Liver (tissue), 9 donors: ENCODE measurements around the gene DGKH. TPM values are rescaled to one million over a fixed set of nuclear protein-coding genes. Genes with fewer than 3 reads are reported as not detected.

ENCODE experiments used
- DNase-seq: peaks from one replicate; pipeline ENCODE4 v3.0.0-alpha.2; 2017; ENCODE audit warnings: low spot score
- H3K27ac ChIP-seq, 2 donors: one replicate each; pipeline ENCODE4 v1.7.0; 2013; ENCODE audit warnings: inconsistent platforms in 2 of 2, low read length in 2 of 2, control low read depth in 1 of 2, low read depth in 1 of 2, mild to moderate bottlenecking in 1 of 2
- H3K27me3 ChIP-seq, 4 donors: one replicate each; pipeline versions ENCODE4 v1.6.1 to v1.7.0; 2013; ENCODE audit warnings: low read length in 3 of 4, inconsistent platforms in 1 of 4, mild to moderate bottlenecking in 1 of 4, moderate library complexity in 1 of 4; ENCODE audit not compliant: control insufficient read depth in 4 of 4, insufficient read depth in 4 of 4
- H3K36me3 ChIP-seq, 4 donors: one replicate each; pipeline versions ENCODE4 v1.6.1 to v1.7.0; 2013; ENCODE audit warnings: low read length in 3 of 4, mild to moderate bottlenecking in 3 of 4, low read depth in 1 of 4, moderate library complexity in 1 of 4; ENCODE audit not compliant: control insufficient read depth in 4 of 4, insufficient read depth in 3 of 4
- H3K4me1 ChIP-seq, 4 donors: one replicate each; pipeline versions ENCODE4 v1.6.1 to v1.7.0; 2013; ENCODE audit warnings: low read length in 3 of 4, mild to moderate bottlenecking in 3 of 4, moderate library complexity in 1 of 4; ENCODE audit not compliant: control insufficient read depth in 4 of 4, insufficient read depth in 4 of 4
- H3K4me3 ChIP-seq, 3 donors: one replicate each; pipeline versions ENCODE4 v1.6.1 to v1.7.0; 2013; ENCODE audit warnings: low read length in 3 of 3, control low read depth in 1 of 3, low read depth in 1 of 3, mild to moderate bottlenecking in 1 of 3
- H3K9ac ChIP-seq, 2 donors: one replicate each; pipeline ENCODE4 v1.7.0; 2013; ENCODE audit warnings: low read length in 2 of 2, mild to moderate bottlenecking in 2 of 2, moderate library complexity in 2 of 2, control low read depth in 1 of 2, low read depth in 1 of 2
- H3K9me3 ChIP-seq, 4 donors: one replicate each; pipeline versions ENCODE4 v1.6.1 to v1.7.0; 2013; ENCODE audit warnings: low read length in 3 of 4; ENCODE audit not compliant: control insufficient read depth in 4 of 4
- CTCF ChIP-seq: fragments of 150-350 bp; IDR thresholded peaks from 2 replicates; pipeline ENCODE4 v1.5.1; 2017; ENCODE audit warnings: improper control_type of control experiment, low read depth, low read length; ENCODE audit not compliant: missing input control
- EGR1 ChIP-seq, 2 donors: IDR thresholded peaks; 2 replicates each; pipeline ENCODE4 v1.6.1; 2016 to 2018; ENCODE audit warnings: antibody characterized with exemption in 2 of 2, low read depth in 2 of 2
- FOXA1 ChIP-seq: IDR thresholded peaks from 2 replicates; pipeline ENCODE4 v1.6.1; 2016; ENCODE audit warnings: antibody characterized with exemption
- FOXA2 ChIP-seq: IDR thresholded peaks from 2 replicates; pipeline ENCODE4 v1.6.1; 2016; ENCODE audit warnings: antibody characterized with exemption
- GABPA ChIP-seq, 2 donors: IDR thresholded peaks in 1 of 2; conservative IDR thresholded peaks in 1 of 2; 2 replicates each; pipeline ENCODE4 v1.6.1; 2016; ENCODE audit warnings: antibody characterized with exemption in 2 of 2, mild to moderate bottlenecking in 1 of 2, moderate library complexity in 1 of 2
- HNF4A ChIP-seq, 2 donors: conservative IDR thresholded peaks; 2 replicates each; pipeline ENCODE4 v1.6.1; 2016; ENCODE audit warnings: antibody characterized with exemption in 2 of 2, mild to moderate bottlenecking in 2 of 2
- HNF4G ChIP-seq: IDR thresholded peaks from 2 replicates; pipeline ENCODE4 v1.6.1; 2016; ENCODE audit warnings: antibody characterized with exemption
- JUND ChIP-seq, 2 donors: IDR thresholded peaks; 2 replicates each; pipeline ENCODE4 v1.6.1; 2016; ENCODE audit warnings: antibody characterized with exemption in 2 of 2
- NR2F2 ChIP-seq: IDR thresholded peaks from 2 replicates; pipeline ENCODE4 v1.6.1; 2016; ENCODE audit warnings: antibody characterized with exemption
- RAD21 ChIP-seq, 2 donors: IDR thresholded peaks; 2 replicates each; pipeline ENCODE4 v1.6.1; 2016; ENCODE audit warnings: antibody characterized with exemption in 2 of 2, mild to moderate bottlenecking in 2 of 2
- RXRA ChIP-seq, 2 donors: IDR thresholded peaks; 2 replicates each; pipeline ENCODE4 v1.6.1; 2017 to 2018; ENCODE audit warnings: antibody characterized with exemption in 2 of 2, mild to moderate bottlenecking in 1 of 2
- SP1 ChIP-seq: IDR thresholded peaks from 2 replicates; pipeline ENCODE4 v1.6.1; 2018; ENCODE audit warnings: antibody characterized with exemption, mild to moderate bottlenecking
- TAF1 ChIP-seq: conservative IDR thresholded peaks from 2 replicates; pipeline ENCODE4 v1.6.1; 2016; ENCODE audit warnings: antibody characterized with exemption, mild to moderate bottlenecking
- YY1 ChIP-seq: IDR thresholded peaks from 2 replicates; pipeline ENCODE4 v1.6.1; 2016; ENCODE audit warnings: antibody characterized with exemption, mild to moderate bottlenecking
- ZBTB33 ChIP-seq: IDR thresholded peaks from 2 replicates; pipeline ENCODE4 v1.6.1; 2016; ENCODE audit warnings: antibody characterized with exemption
- WGBS: extraction: QIAGEN DNeasy Blood & Tissue Kit; methylation state at CpG from one replicate; pipeline ENCODE4 v1.1.7; 2013; 5-methylcytosine and 5-hydroxymethylcytosine counted together
- polyA plus RNA-seq, 2 donors: library from polyadenylated mRNA; stranded (reverse) in 1 of 2; unstranded in 1 of 2; fragments of 200-250 nt in 1 of 2; fragments of >200 nt in 1 of 2; fragmentation: Nextera tagmentation in 1 of 2; extraction: Ambion mirVana in 1 of 2; gene quantifications; one replicate each; pipeline versions ENCODE4 v1.2.1 to v1.2.3, GENCODE V29; 2013 to 2015
- total RNA-seq, 2 donors: library from RNA; depleted of rRNA; stranded (reverse); fragments of >200 nt; gene quantifications; one replicate each; pipeline ENCODE4 v1.2.3, GENCODE V29; 2014
- TF ChIP-seq, protein P1 (sequence below): IDR thresholded peaks from 2 replicates; pipeline ENCODE4 v1.6.1; 2016; ENCODE audit warnings: antibody characterized with exemption
- TF ChIP-seq, protein P2 (sequence below): IDR thresholded peaks from 2 replicates; pipeline ENCODE4 v1.6.1; 2016; ENCODE audit warnings: antibody characterized with exemption
- TF ChIP-seq, protein P3 (sequence below): IDR thresholded peaks from 2 replicates; pipeline ENCODE4 v1.6.1; 2016; ENCODE audit warnings: antibody characterized with exemption, mild to moderate bottlenecking
- donor health status: healthy.
- donor health status: healthy.
- donor health status: healthy.
- donor health status: healthy.
- donor health status: healthy.

The DGKH gene
- total and polyA plus RNA-seq, 4 donors: 0.25 to 3.7 (median 0.97) TPM

DNA sequence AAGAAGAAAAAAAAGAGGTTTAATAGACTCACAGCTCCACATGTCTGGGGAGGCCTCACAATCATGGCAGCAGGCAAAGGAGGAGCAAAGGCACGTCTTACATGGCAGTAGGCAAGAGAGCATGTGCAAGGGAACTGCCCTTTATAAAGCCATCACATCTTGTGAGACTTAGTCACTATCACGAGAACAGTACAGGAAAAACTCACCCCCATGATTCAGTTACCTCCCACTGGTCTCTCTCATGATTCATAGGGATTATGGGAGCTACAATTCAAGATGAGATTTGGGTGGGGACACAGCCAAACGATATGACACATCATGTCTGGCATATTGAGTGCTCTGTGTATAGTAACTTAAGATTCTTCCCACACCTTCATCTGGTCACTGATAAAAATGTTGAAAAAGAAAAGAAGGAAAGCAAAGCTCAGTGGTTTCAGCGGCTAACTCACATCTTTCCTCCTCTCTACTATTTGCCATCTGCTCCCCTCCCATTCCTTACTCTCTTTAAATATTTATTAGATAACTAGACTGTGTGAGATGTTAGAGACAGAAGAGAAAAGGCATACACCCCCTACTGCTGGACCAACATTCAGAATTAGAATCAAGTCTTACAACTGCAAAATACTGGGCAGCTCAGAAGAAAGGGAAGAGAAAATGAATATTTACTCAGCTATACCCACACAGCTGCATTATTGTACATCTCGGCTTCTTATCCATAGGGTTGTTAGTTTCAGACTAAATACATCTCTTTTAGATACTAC, 163.4 kb downstream of the DGKH start:
- TF ChIP-seq YY1: no peak
- TF ChIP-seq, protein P1, sequence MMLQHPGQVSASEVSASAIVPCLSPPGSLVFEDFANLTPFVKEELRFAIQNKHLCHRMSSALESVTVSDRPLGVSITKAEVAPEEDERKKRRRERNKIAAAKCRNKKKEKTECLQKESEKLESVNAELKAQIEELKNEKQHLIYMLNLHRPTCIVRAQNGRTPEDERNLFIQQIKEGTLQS: no peak
- no peak for TF ChIP-seq RXRA (IDR thresholded peaks at IDR 0.05)
- no peak for TF ChIP-seq FOXA1
- no peak for TF ChIP-seq NR2F2
- TF ChIP-seq, protein P2, sequence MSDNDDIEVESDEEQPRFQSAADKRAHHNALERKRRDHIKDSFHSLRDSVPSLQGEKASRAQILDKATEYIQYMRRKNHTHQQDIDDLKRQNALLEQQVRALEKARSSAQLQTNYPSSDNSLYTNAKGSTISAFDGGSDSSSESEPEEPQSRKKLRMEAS: no peak
- TF ChIP-seq SP1: no peak
- no peak for TF ChIP-seq EGR1 (IDR thresholded peaks at IDR 0.05; ENCODE audit: low read depth in 2 of 2)
- TF ChIP-seq HNF4A (conservative IDR thresholded peaks at IDR 0.05): no peak
- TF ChIP-seq RAD21 (IDR thresholded peaks at IDR 0.05): no peak
- no peak for TF ChIP-seq FOXA2
- TF ChIP-seq HNF4G: no peak
- TF ChIP-seq GABPA (IDR thresholded peaks at IDR 0.05 in 1 of 2, conservative IDR thresholded peaks at IDR 0.05 in 1 of 2): no peak
- TF ChIP-seq ZBTB33: no peak
- no peak for TF ChIP-seq CTCF
- no peak for TF ChIP-seq TAF1
- TF ChIP-seq, protein P3, sequence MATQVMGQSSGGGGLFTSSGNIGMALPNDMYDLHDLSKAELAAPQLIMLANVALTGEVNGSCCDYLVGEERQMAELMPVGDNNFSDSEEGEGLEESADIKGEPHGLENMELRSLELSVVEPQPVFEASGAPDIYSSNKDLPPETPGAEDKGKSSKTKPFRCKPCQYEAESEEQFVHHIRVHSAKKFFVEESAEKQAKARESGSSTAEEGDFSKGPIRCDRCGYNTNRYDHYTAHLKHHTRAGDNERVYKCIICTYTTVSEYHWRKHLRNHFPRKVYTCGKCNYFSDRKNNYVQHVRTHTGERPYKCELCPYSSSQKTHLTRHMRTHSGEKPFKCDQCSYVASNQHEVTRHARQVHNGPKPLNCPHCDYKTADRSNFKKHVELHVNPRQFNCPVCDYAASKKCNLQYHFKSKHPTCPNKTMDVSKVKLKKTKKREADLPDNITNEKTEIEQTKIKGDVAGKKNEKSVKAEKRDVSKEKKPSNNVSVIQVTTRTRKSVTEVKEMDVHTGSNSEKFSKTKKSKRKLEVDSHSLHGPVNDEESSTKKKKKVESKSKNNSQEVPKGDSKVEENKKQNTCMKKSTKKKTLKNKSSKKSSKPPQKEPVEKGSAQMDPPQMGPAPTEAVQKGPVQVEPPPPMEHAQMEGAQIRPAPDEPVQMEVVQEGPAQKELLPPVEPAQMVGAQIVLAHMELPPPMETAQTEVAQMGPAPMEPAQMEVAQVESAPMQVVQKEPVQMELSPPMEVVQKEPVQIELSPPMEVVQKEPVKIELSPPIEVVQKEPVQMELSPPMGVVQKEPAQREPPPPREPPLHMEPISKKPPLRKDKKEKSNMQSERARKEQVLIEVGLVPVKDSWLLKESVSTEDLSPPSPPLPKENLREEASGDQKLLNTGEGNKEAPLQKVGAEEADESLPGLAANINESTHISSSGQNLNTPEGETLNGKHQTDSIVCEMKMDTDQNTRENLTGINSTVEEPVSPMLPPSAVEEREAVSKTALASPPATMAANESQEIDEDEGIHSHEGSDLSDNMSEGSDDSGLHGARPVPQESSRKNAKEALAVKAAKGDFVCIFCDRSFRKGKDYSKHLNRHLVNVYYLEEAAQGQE: no peak
- no peak for TF ChIP-seq JUND (IDR thresholded peaks at IDR 0.05)
- H3K27ac ChIP-seq: no peak overlapping the region
- H3K9ac ChIP-seq: no peak overlapping the region
- 93% methylated on average over 5 of the region's 5 CpGs for WGBS
- no peaks in the 10 kb centered on the region for H3K4me1 ChIP-seq
- DNase-seq: no peak
- H3K27me3 ChIP-seq: no peaks in the 10 kb centered on the region
- no peak overlapping the region for H3K4me3 ChIP-seq
- no peaks in the 10 kb centered on the region for H3K9me3 ChIP-seq
- peaks cover 0 to 5% (median 2%) of the 10 kb centered on the region in 4 donors for H3K36me3 ChIP-seq
